Measurements from ENCODE around the gene URB2. TPM values are rescaled to one million over a fixed set of nuclear protein-coding genes. Genes with fewer than 3 reads are reported as not detected.
"Not testable (repeated sequence)": the region's sequence is repeated elsewhere in the genome, so short reads cannot be mapped to it uniquely, and the experiment has no call there.

The URB2 gene
- total RNA-seq, 1 donor from 2014 or later: 3.5 TPM

- Histone ChIP-seq H3K27ac (replicated peaks) (no peak overlapping the region), H3K4me1 (peaks cover 77% of the 10 kb centered on the region)
- intact Hi-C loops (cut with micrococcal nuclease): loop anchor here (10.0 kb wide), 1 partner anchor 57 kb away; no protein-coding TSS in a partner anchor
Observed at GRCh38 chr1:229621663-229622062, 4.4 kb upstream of the URB2 start.

GRCh38 chr1:229622641-229623120, 3.4 kb upstream of the URB2 start:
- intact Hi-C loops (cut with micrococcal nuclease): loop anchor here (10.0 kb wide), 1 partner anchor 58 kb away; no protein-coding TSS in a partner anchor
- not testable (repeated sequence) for H3K9me3 ChIP-seq (replicated peaks); H3K27me3 ChIP-seq (ENCODE audit: low read depth); DNase-seq; H3K36me3 ChIP-seq; H3K27ac ChIP-seq (replicated peaks); H3K4me3 ChIP-seq
- H3K4me1 ChIP-seq: peaks cover 81% of the 10 kb centered on the region

More at GRCh38 chr1:229621663-229622062, 4.4 kb upstream of the URB2 start:
- Histone ChIP-seq H3K36me3 (no peaks in the 10 kb centered on the region), H3K4me3 (no peak overlapping the region), H3K27me3 (ENCODE audit: low read depth) (no peaks in the 10 kb centered on the region), H3K9me3 (replicated peaks) (no peaks in the 10 kb centered on the region)
- TF ChIP-seq, protein P1, sequence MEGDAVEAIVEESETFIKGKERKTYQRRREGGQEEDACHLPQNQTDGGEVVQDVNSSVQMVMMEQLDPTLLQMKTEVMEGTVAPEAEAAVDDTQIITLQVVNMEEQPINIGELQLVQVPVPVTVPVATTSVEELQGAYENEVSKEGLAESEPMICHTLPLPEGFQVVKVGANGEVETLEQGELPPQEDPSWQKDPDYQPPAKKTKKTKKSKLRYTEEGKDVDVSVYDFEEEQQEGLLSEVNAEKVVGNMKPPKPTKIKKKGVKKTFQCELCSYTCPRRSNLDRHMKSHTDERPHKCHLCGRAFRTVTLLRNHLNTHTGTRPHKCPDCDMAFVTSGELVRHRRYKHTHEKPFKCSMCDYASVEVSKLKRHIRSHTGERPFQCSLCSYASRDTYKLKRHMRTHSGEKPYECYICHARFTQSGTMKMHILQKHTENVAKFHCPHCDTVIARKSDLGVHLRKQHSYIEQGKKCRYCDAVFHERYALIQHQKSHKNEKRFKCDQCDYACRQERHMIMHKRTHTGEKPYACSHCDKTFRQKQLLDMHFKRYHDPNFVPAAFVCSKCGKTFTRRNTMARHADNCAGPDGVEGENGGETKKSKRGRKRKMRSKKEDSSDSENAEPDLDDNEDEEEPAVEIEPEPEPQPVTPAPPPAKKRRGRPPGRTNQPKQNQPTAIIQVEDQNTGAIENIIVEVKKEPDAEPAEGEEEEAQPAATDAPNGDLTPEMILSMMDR (IDR thresholded peaks at IDR 0.05; ENCODE audit: borderline replicate concordance): no peak
- DNase-seq: no peak

DNA sequence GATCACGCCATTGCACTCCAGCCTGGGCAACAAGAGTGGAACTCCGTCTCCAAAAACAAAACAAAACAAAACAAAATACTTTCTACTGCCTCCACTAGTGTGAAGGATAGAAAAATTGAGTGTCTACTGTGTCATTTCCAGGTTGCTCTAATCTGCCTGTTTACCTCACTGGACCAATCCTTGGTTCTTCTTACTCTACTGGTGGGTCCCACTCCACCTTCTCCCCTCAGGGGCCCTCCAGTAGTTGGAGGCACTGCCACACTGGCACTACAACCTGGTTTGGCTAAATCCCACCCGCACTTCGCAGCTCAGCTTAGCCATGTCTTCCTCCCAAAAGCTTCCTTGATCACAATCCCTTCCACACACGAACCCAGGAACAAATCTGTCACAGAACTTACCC, 2.8 kb upstream of the URB2 start:
- no peak overlapping the region for H3K4me3 ChIP-seq
- no peak overlapping the region for H3K27ac ChIP-seq (replicated peaks)
- intact Hi-C loops (cut with micrococcal nuclease): loop anchor here (10.0 kb wide), 1 partner anchor 58 kb away; no protein-coding TSS in a partner anchor
- DNase-seq: no peak
- H3K36me3 ChIP-seq: no peaks in the 10 kb centered on the region
- H3K9me3 ChIP-seq (replicated peaks): no peaks in the 10 kb centered on the region
- peaks cover 80% of the 10 kb centered on the region for H3K4me1 ChIP-seq
- TF ChIP-seq, protein P1 (IDR thresholded peaks at IDR 0.05; ENCODE audit: borderline replicate concordance): no peak
- H3K27me3 ChIP-seq (ENCODE audit: low read depth): no peaks in the 10 kb centered on the region

GRCh38 chr1:229623838-229624237, 2.2 kb upstream of the URB2 start:
- no peaks in the 10 kb centered on the region for H3K9me3 ChIP-seq (replicated peaks)

GRCh38 chr1:229624521-229625070, 1.5 kb upstream of the URB2 start:
- Histone ChIP-seq H3K27me3 (ENCODE audit: low read depth) (no peaks in the 10 kb centered on the region), H3K36me3 (no peaks in the 10 kb centered on the region), H3K9me3 (replicated peaks) (no peaks in the 10 kb centered on the region), H3K4me3 (peak overlapping the region; percentile 97), H3K4me1 (peaks cover 72% of the 10 kb centered on the region), H3K27ac (replicated peaks) (peak overlapping the region; percentile 94)
- intact Hi-C loops (cut with micrococcal nuclease): loop anchor here (10.0 kb wide), 1 partner anchor 60 kb away; no protein-coding TSS in a partner anchor
- DNase-seq: no peak
- TF ChIP-seq, protein P1 (IDR thresholded peaks at IDR 0.05; ENCODE audit: borderline replicate concordance): no peak

More at GRCh38 chr1:229623838-229624237, 2.2 kb upstream of the URB2 start:
- intact Hi-C loops (cut with micrococcal nuclease): loop anchor here (10.0 kb wide), 1 partner anchor 59 kb away; no protein-coding TSS in a partner anchor
- DNase-seq: no peak
- TF ChIP-seq, protein P1 (IDR thresholded peaks at IDR 0.05; ENCODE audit: borderline replicate concordance): no peak
- Histone ChIP-seq H3K36me3 (no peaks in the 10 kb centered on the region), H3K27ac (replicated peaks) (no peak overlapping the region), H3K4me3 (peak overlapping the region; percentile 97), H3K27me3 (ENCODE audit: low read depth) (no peaks in the 10 kb centered on the region), H3K4me1 (peaks cover 75% of the 10 kb centered on the region)
